DOHH2 (cell line): ENCODE measurements around the gene MTR.

ENCODE experiments used
- H3F3A ChIP-seq: fragments of 200-600 bp; sonication (generic), shearing (Covaris generic); 2 replicates; pipeline ENCODE4 v1.6.0; 2016; ENCODE audit warnings: antibody characterized with exemption, mild to moderate bottlenecking; ENCODE audit not compliant: control insufficient read depth, insufficient read depth
- H3K27ac ChIP-seq: fragments of 200-600 bp; sonication (generic); 2 replicates; pipeline ENCODE4 v1.5.1; 2014; ENCODE audit warnings: low read depth, mild to moderate bottlenecking, low read length, moderate library complexity
- H3K27me3 ChIP-seq: fragments of 200-600 bp; sonication (generic); 2 replicates; pipeline ENCODE4 v1.6.1; 2014; ENCODE audit warnings: mild to moderate bottlenecking, low read length, mixed read lengths; ENCODE audit not compliant: control insufficient read depth
- H3K36me3 ChIP-seq: fragments of 200-600 bp; sonication (generic); 2 replicates; pipeline ENCODE4 v1.6.1; 2014; ENCODE audit warnings: mild to moderate bottlenecking, low read length, moderate library complexity, mixed read lengths; ENCODE audit not compliant: control insufficient read depth
- H3K4me1 ChIP-seq: fragments of 200-600 bp; sonication (generic); 2 replicates; pipeline ENCODE4 v1.6.1; 2014; ENCODE audit warnings: mild to moderate bottlenecking, low read length, mixed read lengths; ENCODE audit not compliant: control insufficient read depth
- H3K4me2 ChIP-seq: fragments of 200-600 bp; sonication (generic); 2 replicates; pipeline ENCODE4 v1.6.0; 2014; ENCODE audit warnings: mild to moderate bottlenecking, low read length, moderate library complexity
- H3K4me3 ChIP-seq: fragments of 200-600 bp; sonication (generic); 2 replicates; pipeline ENCODE4 v1.5.1; 2014; ENCODE audit warnings: mild to moderate bottlenecking, low read length, mixed read lengths
- H3K79me2 ChIP-seq: fragments of 200-600 bp; sonication (generic); 2 replicates; pipeline ENCODE4 v1.6.1; 2014; ENCODE audit warnings: mild to moderate bottlenecking, low read length, mixed read lengths; ENCODE audit not compliant: control insufficient read depth
- H3K9me2 ChIP-seq: fragments of 200-600 bp; sonication (generic); replicated peaks from 2 replicates; pipeline ENCODE4 v1.6.1; 2014; ENCODE audit warnings: mild to moderate bottlenecking, low read length, mixed read lengths; ENCODE audit not compliant: control insufficient read depth
- H3K9me3 ChIP-seq: fragments of 200-600 bp; sonication (generic); 2 replicates; pipeline ENCODE4 v1.6.1; 2014; ENCODE audit warnings: antibody characterized with exemption, low read length, mixed read lengths; ENCODE audit not compliant: control insufficient read depth, insufficient read depth
- H4K20me1 ChIP-seq: fragments of 200-600 bp; sonication (generic); 2 replicates; pipeline ENCODE4 v1.6.0; 2014; ENCODE audit warnings: low read depth, mild to moderate bottlenecking, antibody characterized with exemption, low read length, moderate library complexity; ENCODE audit not compliant: control insufficient read depth, insufficient read depth
- EZH2phosphoT487 ChIP-seq: fragments of 200-600 bp; sonication (generic); IDR thresholded peaks from 2 replicates; pipeline ENCODE4 v1.6.1; 2017; ENCODE audit warnings: borderline replicate concordance, mild to moderate bottlenecking, antibody characterized with exemption, low read length, moderate library complexity, mixed read lengths
- TF ChIP-seq, protein P1 (sequence below): fragments of 200-600 bp; sonication (generic); IDR thresholded peaks from one replicate; pipeline ENCODE4 v1.5.1; 2014; ENCODE audit warnings: antibody characterized with exemption, mild to moderate bottlenecking, low read depth, low read length; ENCODE audit not compliant: poor library complexity, severe bottlenecking

The MTR gene

DNA sequence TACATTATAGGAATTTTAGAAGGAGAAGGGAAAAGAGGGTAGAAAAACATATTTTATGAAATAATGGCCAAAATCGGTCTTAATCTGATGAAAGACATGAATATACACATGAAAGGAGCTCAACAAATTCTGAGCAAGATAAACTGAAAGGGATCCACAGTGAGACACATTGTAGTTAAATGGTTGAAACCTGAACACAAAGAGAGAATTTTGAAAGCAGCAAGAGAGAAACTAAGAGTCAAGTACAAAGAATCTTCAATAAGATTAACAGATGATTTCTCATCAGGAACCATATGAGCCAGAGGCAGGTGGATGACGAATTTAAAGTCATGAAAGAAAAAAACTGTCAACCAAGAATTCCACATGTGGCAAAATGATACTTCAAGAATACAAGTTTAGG is 15.8 kb upstream of the MTR start:
- no peak overlapping the region for H3K4me3 ChIP-seq
- no peaks in the 10 kb centered on the region for H3K4me1 ChIP-seq
- no peaks in the 10 kb centered on the region for H4K20me1 ChIP-seq
- H3K27me3 ChIP-seq = 0 out of 2 replicates have a peak, but pooled peaks cover 2% of the 10 kb centered on the region
- no peaks in the 10 kb centered on the region for H3F3A ChIP-seq
- H3K9me2 ChIP-seq = no peaks in the 10 kb centered on the region
- TF ChIP-seq, protein P1, sequence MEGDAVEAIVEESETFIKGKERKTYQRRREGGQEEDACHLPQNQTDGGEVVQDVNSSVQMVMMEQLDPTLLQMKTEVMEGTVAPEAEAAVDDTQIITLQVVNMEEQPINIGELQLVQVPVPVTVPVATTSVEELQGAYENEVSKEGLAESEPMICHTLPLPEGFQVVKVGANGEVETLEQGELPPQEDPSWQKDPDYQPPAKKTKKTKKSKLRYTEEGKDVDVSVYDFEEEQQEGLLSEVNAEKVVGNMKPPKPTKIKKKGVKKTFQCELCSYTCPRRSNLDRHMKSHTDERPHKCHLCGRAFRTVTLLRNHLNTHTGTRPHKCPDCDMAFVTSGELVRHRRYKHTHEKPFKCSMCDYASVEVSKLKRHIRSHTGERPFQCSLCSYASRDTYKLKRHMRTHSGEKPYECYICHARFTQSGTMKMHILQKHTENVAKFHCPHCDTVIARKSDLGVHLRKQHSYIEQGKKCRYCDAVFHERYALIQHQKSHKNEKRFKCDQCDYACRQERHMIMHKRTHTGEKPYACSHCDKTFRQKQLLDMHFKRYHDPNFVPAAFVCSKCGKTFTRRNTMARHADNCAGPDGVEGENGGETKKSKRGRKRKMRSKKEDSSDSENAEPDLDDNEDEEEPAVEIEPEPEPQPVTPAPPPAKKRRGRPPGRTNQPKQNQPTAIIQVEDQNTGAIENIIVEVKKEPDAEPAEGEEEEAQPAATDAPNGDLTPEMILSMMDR = no peak
- TF ChIP-seq EZH2phosphoT487 = no peak
- no peaks in the 10 kb centered on the region for H3K36me3 ChIP-seq
- H3K9me3 ChIP-seq = 0 out of 2 replicates have a peak, but pooled peaks cover 3% of the 10 kb centered on the region
- no peak overlapping the region for H3K27ac ChIP-seq
- H3K4me2 ChIP-seq = no peak overlapping the region
- H3K79me2 ChIP-seq = no peaks in the 10 kb centered on the region

DNA sequence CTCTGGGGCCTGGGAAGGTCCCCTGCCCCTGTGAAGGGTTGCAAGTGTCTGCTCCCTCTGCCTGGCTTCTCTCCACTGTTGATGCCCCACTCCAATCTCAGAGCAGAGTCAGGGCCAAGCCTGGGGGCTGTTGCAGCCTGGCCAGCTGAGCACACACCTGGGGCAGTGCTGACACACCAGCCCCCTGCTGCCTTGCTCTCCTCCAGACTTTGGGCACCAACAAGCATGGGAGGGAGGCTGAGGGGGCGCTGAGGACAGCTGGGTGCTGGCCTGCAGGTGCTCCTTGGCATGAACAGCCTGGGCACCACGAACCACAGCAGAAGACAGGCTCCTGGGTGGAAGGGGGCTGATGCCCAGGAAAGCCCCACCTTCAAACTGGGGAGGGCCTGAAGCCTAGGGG is 9.6 kb upstream of the MTR start:
- Histone ChIP-seq H3K4me1 (no peaks in the 10 kb centered on the region), H3F3A (no peaks in the 10 kb centered on the region), H3K9me2 (no peaks in the 10 kb centered on the region), H3K4me2 (no peak overlapping the region), H4K20me1 (no peaks in the 10 kb centered on the region), H3K79me2 (no peaks in the 10 kb centered on the region), H3K4me3 (no peak overlapping the region), H3K27me3 (0 out of 2 replicates have a peak, but pooled peaks cover 2% of the 10 kb centered on the region), H3K9me3 (no peaks in the 10 kb centered on the region), H3K27ac (no peak overlapping the region), H3K36me3 (no peaks in the 10 kb centered on the region)
- TF ChIP-seq, protein P1 = no peak
- no peak for TF ChIP-seq EZH2phosphoT487

DNA sequence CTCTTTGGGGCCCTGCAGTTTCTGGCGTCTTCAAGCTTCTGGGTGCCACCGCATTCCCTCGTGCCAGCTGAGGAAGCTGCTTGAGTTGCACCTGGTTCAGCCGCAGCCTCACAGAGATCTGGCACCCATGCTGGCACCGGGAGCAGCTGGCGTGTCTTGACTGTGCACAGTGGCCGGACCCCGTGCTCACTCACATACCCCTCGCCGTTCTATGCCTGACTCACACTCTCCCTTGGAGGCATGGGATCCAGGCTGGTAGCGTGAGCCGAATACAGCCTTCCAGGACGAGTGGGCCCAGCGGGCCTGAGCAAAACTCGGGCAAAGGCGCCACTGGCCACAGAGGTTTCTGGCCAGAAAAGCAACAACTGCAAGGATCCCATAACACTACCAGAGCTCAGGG is 8.6 kb upstream of the MTR start:
- Histone ChIP-seq H3K79me2 (no peaks in the 10 kb centered on the region), H3K36me3 (no peaks in the 10 kb centered on the region), H3K27ac (no peak overlapping the region), H4K20me1 (no peaks in the 10 kb centered on the region), H3K9me3 (no peaks in the 10 kb centered on the region), H3K27me3 (0 out of 2 replicates have a peak, but pooled peaks cover 2% of the 10 kb centered on the region), H3F3A (no peaks in the 10 kb centered on the region), H3K4me3 (no peak overlapping the region), H3K9me2 (no peaks in the 10 kb centered on the region), H3K4me1 (no peaks in the 10 kb centered on the region), H3K4me2 (no peak overlapping the region)
- TF ChIP-seq, protein P1 = no peak
- no peak for TF ChIP-seq EZH2phosphoT487
